GM18520 (cell line): Measurements from ENCODE around the gene OR9Q1.

ENCODE experiments used
- ATAC-seq: cut with Tn5 transposase; IDR thresholded peaks from one replicate; pipeline ENCODE4 v1.9.1; 2021; ENCODE audit not compliant: unreplicated experiment

OR9Q1 gene

DNA sequence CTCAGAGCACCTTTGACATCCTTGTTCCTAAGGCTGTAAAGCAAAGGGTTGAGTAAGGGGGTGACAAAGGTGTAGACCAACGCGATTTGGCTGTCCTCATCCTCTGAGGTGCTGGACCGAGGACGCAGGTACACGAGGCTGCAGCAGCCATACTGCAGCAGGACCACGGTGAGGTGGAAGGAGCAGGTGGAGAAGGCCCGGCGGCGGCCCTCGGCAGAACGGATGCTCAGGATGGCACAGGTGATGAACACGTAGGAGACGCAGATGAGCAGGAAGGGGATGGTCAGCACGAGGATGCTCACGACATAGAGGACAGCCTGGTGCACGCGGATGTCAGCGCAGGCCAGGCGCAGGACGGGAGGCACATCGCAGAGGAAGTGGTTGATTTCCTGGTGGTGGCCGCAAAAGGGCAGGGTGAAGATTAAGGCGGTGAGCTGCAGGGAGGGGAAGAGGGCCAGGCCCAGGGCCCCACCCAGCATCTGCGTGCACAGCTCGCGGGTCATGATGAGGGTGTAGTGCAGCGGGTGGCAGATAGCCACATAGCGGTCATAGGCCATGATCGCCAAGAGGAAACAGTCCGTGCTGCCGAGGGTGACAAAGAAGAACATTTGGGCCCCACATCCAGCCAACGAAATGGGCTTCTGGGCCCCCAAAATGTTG is 204.4 kb downstream of the OR9Q1 start:
- ATAC-seq, result no peak
